GM21390 (cell line): ENCODE measurements around the gene ZG16.

Source experiments
- ATAC-seq: cut with Tn5 transposase; IDR thresholded peaks from one replicate; pipeline ENCODE4 v1.9.1; 2021; ENCODE audit not compliant: unreplicated experiment

ZG16 gene

GRCh38 chr16:29820271-29820701, 42.2 kb downstream of the ZG16 start, which contains the start of gene MVP:
Gene MVP (plus strand): TSS chr16:29820462. CDS start chr16:29830550, 10,088 bp downstream.
- ATAC-seq, result no peak

DNA sequence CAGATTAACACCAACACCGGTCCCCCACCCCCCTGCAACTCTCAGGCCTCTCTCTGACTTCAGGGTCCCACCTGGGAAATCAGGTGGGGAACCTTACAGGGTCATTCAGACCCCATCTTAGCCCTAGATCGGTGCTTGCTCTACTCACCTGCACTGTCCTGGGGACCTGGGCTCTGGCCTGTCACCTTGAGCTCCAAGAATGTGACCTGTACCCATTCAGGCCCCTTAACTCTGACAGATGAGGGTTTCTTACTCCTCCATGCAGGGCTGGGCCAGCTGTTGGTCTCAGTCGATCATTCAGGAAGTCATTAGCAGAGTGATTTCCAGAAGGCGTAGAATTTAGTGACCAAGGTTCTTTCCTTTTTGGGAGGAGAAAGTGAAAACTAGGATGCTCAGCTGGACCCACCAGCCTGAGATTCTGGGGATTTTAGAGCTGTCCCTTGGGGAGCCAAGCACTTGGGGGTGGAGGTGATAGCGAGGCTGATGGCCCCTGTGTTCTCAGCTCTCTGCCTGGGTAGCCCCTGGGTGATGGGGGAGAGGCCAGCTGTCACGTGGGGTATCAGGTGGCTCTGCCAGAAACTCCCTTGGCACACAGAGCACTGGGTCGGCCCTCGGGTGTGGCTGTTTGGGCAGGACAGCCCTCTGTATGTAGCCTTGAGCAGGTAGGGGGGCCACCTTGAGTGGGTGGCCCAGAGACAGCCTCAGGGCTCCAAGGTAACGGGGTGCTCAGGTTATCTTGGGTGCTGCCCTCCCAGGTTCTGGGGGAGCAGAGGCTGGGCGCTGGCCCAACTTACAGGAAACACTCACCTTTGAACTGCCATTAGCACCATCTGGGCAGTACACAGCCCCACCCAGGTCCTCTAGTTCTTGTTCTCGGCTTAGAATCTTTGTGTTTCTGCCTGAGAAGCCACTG, 42.9 kb downstream of the ZG16 start:
- peak; percentile 39 for ATAC-seq

GRCh38 chr16:29821643-29822115, 43.6 kb downstream of the ZG16 start:
- ATAC-seq, result no peak

- ATAC-seq, result no peak
These were observed 46.6 kb downstream of the ZG16 start for GRCh38 chr16:29824589-29825144.

GRCh38 chr16:29825145-29826044, 47.3 kb downstream of the ZG16 start:
- ATAC-seq, result no peak

DNA sequence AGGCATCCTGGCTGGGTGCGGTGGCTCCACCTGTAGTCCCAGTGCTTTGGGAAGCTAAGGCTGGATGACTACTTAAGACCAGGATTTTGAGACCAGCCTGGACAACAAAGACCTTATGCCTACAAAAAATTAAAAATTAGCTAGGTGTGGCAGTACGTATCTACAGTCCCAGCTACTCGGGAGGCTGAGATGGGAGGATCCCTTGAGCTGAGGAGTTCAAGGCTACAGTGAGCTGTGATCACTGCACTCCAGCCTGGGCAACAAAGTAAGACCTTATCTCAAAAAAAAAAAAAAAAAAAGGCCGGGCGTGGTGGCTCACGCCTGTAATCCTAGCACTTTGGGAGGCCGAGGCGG, 48.3 kb downstream of the ZG16 start:
- ATAC-seq, result no peak

GRCh38 chr16:29830774-29831173, 52.7 kb downstream of the ZG16 start:
- no peak for ATAC-seq

- no peak for ATAC-seq
These were observed 53.4 kb downstream of the ZG16 start for GRCh38 chr16:29831490-29831889.
